H1 (cell line): ENCODE results near the gene EVI5. TPM values are rescaled to one million over a fixed set of nuclear protein-coding genes. Genes with fewer than 3 reads are reported as not detected.

Experiments used
- CTCF ChIA-PET: fragments of 300-600 bp; sonication (Branson Sonifier 250); formaldehyde crosslinking; loops from one replicate; lab custom pipeline; 2021; ENCODE audit not compliant: partially characterized antibody; lab: Charles Lee
- POLR2A ChIA-PET: fragments of 300-600 bp; sonication (Branson Sonifier 250); formaldehyde crosslinking; loops from one replicate; lab custom pipeline; 2021; ENCODE audit warnings: inconsistent platforms; ENCODE audit not compliant: partially characterized antibody; lab: Charles Lee
- DNase-seq, 2 experiments: peaks; one replicate each; pipeline versions ENCODE4 v3.0.0 to v3.0.0-alpha.2; 2010 to 2022; ENCODE audit warnings: low spot score in 2 of 2, low read depth in 1 of 2, mixed read lengths in 1 of 2
- FAIRE-seq: peaks from 2 replicates; lab custom pipeline; 2011; peaks lifted over from hg19 to GRCh38; lab: Jason Lieb, UNC
- H2AFZ ChIP-seq: 2 replicates; pipeline ENCODE4 v1.8.1; 2012; ENCODE audit warnings: low read length, inconsistent platforms
- H2AK5ac ChIP-seq: 2 replicates; pipeline ENCODE4 v1.6.1; 2013; ENCODE audit warnings: low read depth, low read length
- H2BK120ac ChIP-seq: replicated peaks from 2 replicates; pipeline ENCODE3; 2013; ENCODE audit warnings: low read depth, low read length, inconsistent platforms
- H2BK12ac ChIP-seq: 2 replicates; pipeline ENCODE4 v1.6.1; 2013; ENCODE audit warnings: low read depth, low read length
- H2BK15ac ChIP-seq: 2 replicates; pipeline ENCODE4 v1.6.1; 2013; ENCODE audit warnings: low read length
- H2BK20ac ChIP-seq: 2 replicates; pipeline ENCODE4 v1.6.1; 2013; ENCODE audit warnings: low read length
- H2BK5ac ChIP-seq: 2 replicates; pipeline ENCODE4 v1.6.1; 2013; ENCODE audit warnings: low read depth, low read length
- H3K14ac ChIP-seq: 2 replicates; pipeline ENCODE4 v1.6.1; 2013; ENCODE audit warnings: inconsistent platforms; ENCODE audit not compliant: insufficient read length
- H3K18ac ChIP-seq: 2 replicates; pipeline ENCODE4 v1.6.1; 2013; ENCODE audit warnings: low read length; ENCODE audit errors: extremely low read depth
- H3K23ac ChIP-seq: 2 replicates; pipeline ENCODE4 v1.6.1; 2013; ENCODE audit warnings: inconsistent platforms; ENCODE audit not compliant: insufficient read length
- H3K23me2 ChIP-seq: 2 replicates; pipeline ENCODE4 v1.6.1; 2013; ENCODE audit warnings: low read depth, low read length
- H3K27ac ChIP-seq: 2 replicates; pipeline ENCODE4 v1.6.1; 2011; ENCODE audit warnings: low read depth, low read length, inconsistent platforms
- H3K27me3 ChIP-seq, 4 experiments: replicated peaks in 1 of 4; 1 replicate in 1 of 4; 2 replicates in 3 of 4; pipeline versions ENCODE4 v1.6.1 to v1.8.1; 2011 to 2013; ENCODE audit warnings: low read length in 3 of 4, mild to moderate bottlenecking in 3 of 4, inconsistent platforms in 2 of 4, mixed read lengths in 2 of 4, moderate library complexity in 1 of 4; ENCODE audit not compliant: control insufficient read depth in 3 of 4, insufficient read depth in 3 of 4; ENCODE audit errors: extremely low read depth in 1 of 4
- H3K36me3 ChIP-seq, 4 experiments: 2 replicates each; pipeline versions ENCODE4 v1.6.1 to v1.8.1; 2011 to 2013; ENCODE audit warnings: mild to moderate bottlenecking in 4 of 4, low read length in 3 of 4, moderate library complexity in 2 of 4, control low read depth in 1 of 4, inconsistent platforms in 1 of 4; ENCODE audit not compliant: insufficient read depth in 4 of 4, control insufficient read depth in 2 of 4
- H3K4ac ChIP-seq: replicated peaks from 2 replicates; pipeline ENCODE3; 2013; ENCODE audit warnings: low read length, low read depth, mixed read lengths, inconsistent platforms; ENCODE audit not compliant: insufficient read length
- H3K4me1 ChIP-seq, 4 experiments: replicated peaks in 1 of 4; 1 replicate in 1 of 4; 2 replicates in 3 of 4; pipeline versions ENCODE4 v1.6.1 to v1.8.1; 2011 to 2013; ENCODE audit warnings: low read length in 3 of 4, inconsistent platforms in 2 of 4, mixed read lengths in 1 of 4; ENCODE audit not compliant: insufficient read depth in 4 of 4, control insufficient read depth in 3 of 4
- H3K4me2 ChIP-seq, 2 experiments: 2 replicates each; pipeline versions ENCODE4 v1.6.1 to v1.8.1; 2011 to 2013; ENCODE audit warnings: low read depth in 2 of 2, low read length in 2 of 2, control low read depth in 1 of 2, inconsistent platforms in 1 of 2, mild to moderate bottlenecking in 1 of 2; ENCODE audit not compliant: insufficient read depth in 1 of 2
- H3K4me3 ChIP-seq, 4 experiments: fragments of 200-600, 300-600 bp in 1 of 4; sonication (generic), shearing (Covaris generic), sonication (Bioruptor Twin) in 1 of 4; 2 replicates each; pipeline versions ENCODE4 v1.5.1 to v1.8.1; 2011 to 2016; ENCODE audit warnings: low read length in 4 of 4, low read depth in 3 of 4, control low read depth in 2 of 4, inconsistent platforms in 2 of 4, mild to moderate bottlenecking in 2 of 4, mixed read lengths in 1 of 4, moderate library complexity in 1 of 4; ENCODE audit not compliant: insufficient read depth in 2 of 4; ENCODE audit errors: extremely low read depth in 1 of 4
- H3K56ac ChIP-seq: replicated peaks from 2 replicates; pipeline ENCODE3; 2013; ENCODE audit warnings: low read depth, mild to moderate bottlenecking, mixed read lengths, low read length, inconsistent platforms; ENCODE audit not compliant: insufficient read length
- H3K79me1 ChIP-seq: 2 replicates; pipeline ENCODE4 v1.6.1; 2013; ENCODE audit warnings: low read depth, low read length, control low read depth
- H3K79me2 ChIP-seq, 2 experiments: 2 replicates each; pipeline versions ENCODE4 v1.6.1 to v1.8.1; 2012 to 2013; ENCODE audit warnings: low read length in 2 of 2, mild to moderate bottlenecking in 2 of 2, inconsistent platforms in 1 of 2; ENCODE audit not compliant: insufficient read depth in 2 of 2, control insufficient read depth in 1 of 2
- H3K9ac ChIP-seq, 4 experiments: replicated peaks in 1 of 4; 1 replicate in 1 of 4; 2 replicates in 3 of 4; pipeline versions ENCODE4 v1.6.1 to v1.8.1; 2011 to 2013; ENCODE audit warnings: low read depth in 3 of 4, low read length in 3 of 4, control low read depth in 2 of 4, mild to moderate bottlenecking in 2 of 4, moderate library complexity in 2 of 4, inconsistent platforms in 1 of 4; ENCODE audit errors: extremely low read depth in 1 of 4
- H3K9me3 ChIP-seq, 2 experiments: 2 replicates each; pipeline versions ENCODE4 v1.6.1 to v1.8.1; 2012 to 2013; ENCODE audit warnings: mild to moderate bottlenecking in 2 of 2, moderate library complexity in 2 of 2, control low read depth in 1 of 2, inconsistent platforms in 1 of 2, low read depth in 1 of 2, low read length in 1 of 2, mixed read lengths in 1 of 2; ENCODE audit not compliant: insufficient read depth in 2 of 2
- H4K20me1 ChIP-seq, 2 experiments: replicated peaks in 1 of 2; 2 replicates each; pipeline versions ENCODE3 to v1.8.1; 2011 to 2013; ENCODE audit warnings: inconsistent platforms in 2 of 2, low read length in 2 of 2, mild to moderate bottlenecking in 1 of 2; ENCODE audit not compliant: insufficient read depth in 2 of 2, control insufficient read depth in 1 of 2
- H4K5ac ChIP-seq: 2 replicates; pipeline ENCODE4 v1.6.1; 2013; ENCODE audit warnings: low read length, low read depth, mixed read lengths, inconsistent platforms; ENCODE audit not compliant: insufficient read length
- H4K8ac ChIP-seq: 2 replicates; pipeline ENCODE4 v1.8.0; 2013; ENCODE audit warnings: mild to moderate bottlenecking, moderate library complexity, low read length, inconsistent platforms; ENCODE audit not compliant: insufficient read depth; ENCODE audit errors: extremely low read depth
- H4K91ac ChIP-seq: replicated peaks from 2 replicates; pipeline ENCODE3; 2013; ENCODE audit warnings: low read length, mixed read lengths, inconsistent platforms; ENCODE audit not compliant: insufficient read length
- CREB1 ChIP-seq: IDR thresholded peaks from 2 replicates; pipeline ENCODE4 v1.6.1; 2012; ENCODE audit warnings: inconsistent platforms
- HDAC2 ChIP-seq, 2 experiments: fragments of 300-600 bp in 1 of 2; sonication (generic) in 1 of 2; IDR thresholded peaks; 2 replicates each; pipeline ENCODE4 v1.6.1; 2011 to 2012; ENCODE audit warnings: low read depth in 2 of 2, low read length in 2 of 2, mild to moderate bottlenecking in 2 of 2, moderate library complexity in 2 of 2, borderline replicate concordance in 1 of 2, inconsistent platforms in 1 of 2
- JUND ChIP-seq: IDR thresholded peaks from 2 replicates; pipeline ENCODE4 v1.6.1; 2011; ENCODE audit warnings: mild to moderate bottlenecking, improper control_type of control experiment, low read length
- KDM4A ChIP-seq: IDR thresholded peaks from one replicate; pipeline ENCODE4 v1.7.1; 2012; ENCODE audit warnings: low read depth, mild to moderate bottlenecking, moderate library complexity, low read length, inconsistent platforms; ENCODE audit not compliant: severe bottlenecking
- MAX ChIP-seq: IDR thresholded peaks from 2 replicates; pipeline ENCODE4 v1.6.1; 2012; ENCODE audit warnings: inconsistent platforms
- POLR2A ChIP-seq, 2 experiments: IDR thresholded peaks; 1 replicate in 1 of 2; 2 replicates in 1 of 2; pipeline ENCODE4 v1.6.1; 2011; ENCODE audit warnings: low read depth in 2 of 2, low read length in 2 of 2, mild to moderate bottlenecking in 2 of 2; ENCODE audit errors: control extremely low read depth in 1 of 2
- SIRT6 ChIP-seq: IDR thresholded peaks from one replicate; pipeline ENCODE4 v1.7.1; 2012; ENCODE audit warnings: low read length, inconsistent platforms
- WGBS, 2 experiments: shearing (Covaris generic) in 1 of 2; methylation state at CpG; one replicate each; pipeline versions ENCODE4 v1.1.6 to v1.1.7; 2013 to 2015; ENCODE audit warnings: low lambda C conversion rate in 2 of 2, mixed read lengths in 2 of 2, inconsistent platforms in 1 of 2, low coverage in 1 of 2, missing lambda C conversion rate in 1 of 2; ENCODE audit not compliant: insufficient replicate concordance in 2 of 2, insufficient coverage in 1 of 2, insufficient read length in 1 of 2; ENCODE audit errors: extremely low coverage in 1 of 2, missing lambda C conversion rate in 1 of 2; 5-methylcytosine and 5-hydroxymethylcytosine counted together
- polyA plus RNA-seq, 7 experiments: library from polyadenylated mRNA; depleted of rRNA in 3 of 7; stranded (reverse) in 5 of 7; unstranded in 2 of 7; fragments of >200 nt in 5 of 7; fragments of 200-250 nt in 2 of 7; gene quantifications; 1 replicate in 5 of 7; 2 replicates in 1 of 7; 4 replicates in 1 of 7; pipeline versions ENCODE4 v1.2.1 to v1.2.3, GENCODE V29; 2011 to 2013; ENCODE audit warnings: missing spikeins in 2 of 7, mixed read lengths in 2 of 7
- total RNA-seq: library from RNA; stranded (reverse); fragmentation: NEBNext Ultra II Directional; extraction: Animal tissue kit (Norgen Biotek cat#: 25700); gene quantifications from 2 replicates; pipeline ENCODE4 v1.2.1, GENCODE V29; 2021
- TF ChIP-seq, protein P1 (sequence below): IDR thresholded peaks from 2 replicates; pipeline ENCODE4 v1.6.1; 2012; ENCODE audit warnings: inconsistent platforms

The EVI5 gene
- total and polyA plus RNA-seq, 2 of the 8 experiments (the other 6 are each of a cell fraction or from before 2014, with no cell fraction given) = 1.7 to 13.7 TPM

GRCh38 chr1:92465256-92465647 is 319.7 kb downstream of the EVI5 start:
- H3K27ac ChIP-seq = no peak overlapping the region

More at GRCh38 chr1:92465256-92465647, 319.7 kb downstream of the EVI5 start:
- H2BK12ac ChIP-seq = no peak overlapping the region
- no peaks in the 10 kb centered on the region for H3K79me1 ChIP-seq
- no peaks in the 10 kb centered on the region for H3K79me2 ChIP-seq
- 86% methylated on average over 1 of the region's 1 CpG; no CpG with 5 or more reads in 1 of the 2 experiments for WGBS, 2 experiments
- H2BK120ac ChIP-seq = no peak overlapping the region
- no peak overlapping the region for H2AFZ ChIP-seq
- FAIRE-seq (no peak), DNase-seq (no peak)
- H3K14ac ChIP-seq = no peak overlapping the region
- no peaks in the 10 kb centered on the region for H4K20me1 ChIP-seq
- ChIA-PET POLR2A (interaction anchor here (0.7 kb wide), 1 partner anchor 218 kb away, joined by 4 read pairs; no protein-coding TSS in a partner anchor), CTCF (interaction anchor here (0.7 to 1.1 kb wide), 2 partner anchors 15 to 20 kb away, joined by 3 read pairs; no protein-coding TSS in a partner anchor)
- H3K4ac ChIP-seq = no peak overlapping the region
- no peak overlapping the region for H3K23ac ChIP-seq
- H3K4me3 ChIP-seq = no peak overlapping the region
- no peak overlapping the region for H2BK20ac ChIP-seq
- no peaks in the 10 kb centered on the region for H3K36me3 ChIP-seq
- no peaks in the 10 kb centered on the region for H3K4me1 ChIP-seq
- no peak overlapping the region for H2BK5ac ChIP-seq
- no peak overlapping the region for H4K5ac ChIP-seq
- no peaks in the 10 kb centered on the region for H3K9me3 ChIP-seq
- H4K8ac ChIP-seq = no peak overlapping the region
- H3K4me2 ChIP-seq = no peak overlapping the region
- H4K91ac ChIP-seq = no peak overlapping the region
- H2AK5ac ChIP-seq = no peak overlapping the region
- H3K23me2 ChIP-seq = no peaks in the 10 kb centered on the region
- no peak overlapping the region for H3K9ac ChIP-seq
- TF ChIP-seq JUND = no peak
- TF ChIP-seq KDM4A = no peak
- no peak for TF ChIP-seq MAX
- TF ChIP-seq CREB1 = no peak
- TF ChIP-seq, protein P1, sequence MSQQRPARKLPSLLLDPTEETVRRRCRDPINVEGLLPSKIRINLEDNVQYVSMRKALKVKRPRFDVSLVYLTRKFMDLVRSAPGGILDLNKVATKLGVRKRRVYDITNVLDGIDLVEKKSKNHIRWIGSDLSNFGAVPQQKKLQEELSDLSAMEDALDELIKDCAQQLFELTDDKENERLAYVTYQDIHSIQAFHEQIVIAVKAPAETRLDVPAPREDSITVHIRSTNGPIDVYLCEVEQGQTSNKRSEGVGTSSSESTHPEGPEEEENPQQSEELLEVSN = no peak
- no peak for TF ChIP-seq HDAC2 (IDR thresholded peaks at IDR 0.05; ENCODE audit: borderline replicate concordance in 1 of 2, low read depth in 2 of 2, low read length in 2 of 2)
- TF ChIP-seq POLR2A (IDR thresholded peaks at IDR 0.05; ENCODE audit: control extremely low read depth in 1 of 2, low read depth in 2 of 2, low read length in 2 of 2) = no peak
- TF ChIP-seq SIRT6 = no peak
- H3K27me3 ChIP-seq = no peaks in the 10 kb centered on the region
- no peak overlapping the region for H3K18ac ChIP-seq
- no peak overlapping the region for H3K56ac ChIP-seq
- no peak overlapping the region for H2BK15ac ChIP-seq
